HG03460 (cell line): ENCODE results near the gene NEO1.

ENCODE experiments used
- ATAC-seq: cut with Tn5 transposase; IDR thresholded peaks from one replicate; pipeline ENCODE4 v1.9.1; 2021; ENCODE audit not compliant: unreplicated experiment

The NEO1 gene

DNA sequence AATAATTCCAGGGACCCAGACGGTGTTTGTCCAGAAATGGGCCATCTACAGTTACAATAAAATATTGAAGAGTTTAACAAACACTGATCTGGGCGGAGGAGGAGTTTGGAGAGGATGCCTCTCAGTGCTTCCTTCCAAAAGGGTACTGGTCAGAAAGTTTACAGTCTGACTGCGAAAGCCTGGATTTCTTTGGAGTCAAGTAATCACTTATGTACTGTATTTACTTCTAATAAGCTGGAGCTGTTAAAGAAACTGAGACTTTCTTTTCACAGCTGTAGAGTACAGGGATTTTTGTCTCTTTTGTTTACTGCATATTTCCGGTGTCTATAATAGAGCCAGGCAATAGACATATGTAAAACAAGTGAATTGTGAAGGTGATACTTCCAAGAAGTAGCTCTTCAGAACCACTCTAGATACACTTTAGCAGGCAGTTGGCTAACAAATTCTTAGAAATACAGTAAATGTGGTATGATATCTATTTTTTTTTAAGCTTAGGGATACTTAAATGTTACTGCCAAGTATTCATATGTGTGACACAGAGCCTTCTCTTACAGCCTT, 22.1 kb upstream of the NEO1 start:
- no peak for ATAC-seq

GRCh38 chr15:73031648-73032047, 20.6 kb upstream of the NEO1 start:
- no peak for ATAC-seq

DNA sequence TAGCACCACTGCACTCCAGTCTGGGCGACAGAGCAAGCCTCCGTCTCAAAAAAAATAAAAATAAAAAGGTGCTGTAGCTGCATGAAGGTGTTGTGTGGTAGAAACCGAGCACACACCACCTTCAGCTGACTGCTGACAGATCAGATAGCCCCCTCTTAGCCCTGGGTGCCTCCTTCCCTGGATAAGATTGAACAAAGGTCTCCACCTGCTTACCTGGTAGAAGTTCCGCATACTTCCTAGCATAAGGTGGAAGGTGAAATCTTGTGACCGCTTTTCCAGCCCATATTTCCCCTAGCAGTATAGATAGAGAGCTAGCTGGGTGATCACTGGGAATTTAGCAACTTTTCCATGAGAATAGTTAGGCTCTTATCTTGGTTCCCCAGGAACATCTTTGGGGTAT, 18.7 kb upstream of the NEO1 start:
- ATAC-seq, result no peak

- ATAC-seq, result no peak
Observed at GRCh38 chr15:73034221-73034620, 18.0 kb upstream of the NEO1 start.

- ATAC-seq, result no peak
Observed at GRCh38 chr15:73035221-73035620, 17.0 kb upstream of the NEO1 start.

GRCh38 chr15:73038220-73038619, 14.0 kb upstream of the NEO1 start:
- no peak for ATAC-seq

GRCh38 chr15:73046073-73046472, 6.2 kb upstream of the NEO1 start:
- ATAC-seq, result no peak

- no peak for ATAC-seq
Observed at GRCh38 chr15:73047882-73048281, 4.4 kb upstream of the NEO1 start.

GRCh38 chr15:73048624-73049295, 3.5 kb upstream of the NEO1 start:
- ATAC-seq, result no peak

- no peak for ATAC-seq
Observed at GRCh38 chr15:73049564-73050215, 2.6 kb upstream of the NEO1 start.

DNA sequence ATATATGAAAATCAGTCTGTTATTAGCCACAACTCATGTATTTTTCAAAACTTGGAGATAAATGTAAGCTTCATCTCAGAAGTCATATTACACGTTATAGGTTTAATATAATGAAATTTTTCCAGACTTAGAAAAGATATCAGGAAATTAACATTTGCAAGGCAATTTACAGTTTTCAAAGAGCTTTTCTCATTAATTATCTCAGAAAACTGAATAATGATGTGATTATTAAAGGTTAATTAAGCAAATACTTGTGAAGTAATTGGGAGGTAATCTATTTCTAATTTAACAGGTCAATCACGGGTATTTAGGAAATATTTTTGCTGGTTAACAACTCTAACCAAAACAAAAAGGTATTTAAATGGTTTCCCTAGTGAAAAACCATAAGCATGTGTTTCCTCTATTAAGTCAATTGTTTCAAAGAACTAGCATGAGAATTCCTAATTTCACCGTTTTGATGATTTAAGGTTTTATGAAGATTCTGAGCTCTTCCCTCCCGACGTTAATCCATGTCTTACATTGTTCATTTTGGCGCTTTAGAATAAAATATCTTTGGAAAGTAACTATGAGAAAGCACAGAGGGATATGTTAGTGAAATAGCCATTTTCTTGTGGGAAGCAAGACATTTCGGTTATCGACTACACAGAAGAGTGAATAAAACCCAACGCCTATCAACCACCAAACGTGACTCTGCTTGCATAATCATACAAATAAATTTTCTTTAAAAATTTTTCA, 1.5 kb upstream of the NEO1 start:
- no peak for ATAC-seq

- peak; percentile 8 for ATAC-seq
Observed at GRCh38 chr15:73051391-73051806, 864 bp upstream of the NEO1 start.

DNA sequence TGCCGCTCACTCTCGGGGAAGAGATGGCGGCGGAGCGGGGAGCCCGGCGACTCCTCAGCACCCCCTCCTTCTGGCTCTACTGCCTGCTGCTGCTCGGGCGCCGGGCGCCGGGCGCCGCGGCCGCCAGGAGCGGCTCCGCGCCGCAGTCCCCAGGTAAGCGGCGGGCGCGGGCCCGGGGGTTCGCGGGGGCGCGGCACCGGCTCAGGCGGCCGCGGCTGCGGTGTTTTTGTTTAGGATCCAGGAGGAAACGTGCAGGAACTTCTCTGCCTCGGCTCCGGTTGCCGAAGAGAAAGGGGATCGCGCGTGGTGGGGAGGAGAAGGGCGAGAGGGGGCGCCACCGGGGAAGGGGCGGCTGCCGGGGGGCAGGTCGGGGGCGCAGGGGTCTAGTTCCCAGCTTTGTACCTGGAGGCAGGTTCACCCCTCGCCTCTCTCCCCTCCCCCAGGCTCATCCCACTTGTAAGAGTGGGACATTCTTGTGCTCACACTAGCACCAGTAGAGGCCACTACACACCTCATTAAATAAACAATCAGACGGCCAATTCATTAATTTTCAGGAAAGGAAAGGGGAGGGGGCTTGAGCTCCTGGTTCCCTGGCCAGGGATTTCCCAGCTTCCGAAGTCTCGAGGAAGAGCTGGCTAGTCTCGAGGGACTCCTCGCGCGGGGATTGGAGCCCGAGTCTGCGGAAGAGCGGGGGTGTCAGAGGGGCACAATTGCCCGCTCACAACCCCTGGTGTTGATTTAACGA, 562 bp downstream of the NEO1 start:
- peak; percentile 46 for ATAC-seq

GRCh38 chr15:73053398-73053723, 1.1 kb downstream of the NEO1 start:
- ATAC-seq, result no peak

- no peak for ATAC-seq
Observed at GRCh38 chr15:73054417-73054953, 2.2 kb downstream of the NEO1 start.

GRCh38 chr15:73056460-73056859, 4.2 kb downstream of the NEO1 start:
- no peak for ATAC-seq

DNA sequence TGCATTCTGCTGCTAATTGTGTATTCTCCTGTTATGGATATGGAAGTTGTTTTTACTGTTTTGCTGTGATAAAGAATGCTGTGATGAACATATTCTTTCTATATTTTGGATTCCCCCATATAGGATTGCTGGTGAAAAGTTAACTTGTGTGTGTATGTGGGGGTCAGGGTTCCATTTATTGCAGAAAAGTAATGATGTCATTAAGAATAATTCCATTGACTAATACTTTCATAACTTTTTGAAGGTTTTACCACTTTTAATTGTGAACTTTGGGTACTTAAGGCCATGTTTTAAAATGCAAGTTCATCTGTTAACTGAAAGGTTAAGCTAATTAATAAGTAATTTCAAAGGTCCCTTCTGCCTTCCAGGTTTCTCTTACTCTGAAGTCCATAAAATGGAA, 6.2 kb downstream of the NEO1 start:
- no peak for ATAC-seq

GRCh38 chr15:73065114-73065513, 12.9 kb downstream of the NEO1 start:
- ATAC-seq, result no peak

- ATAC-seq, result no peak
Observed at GRCh38 chr15:73069109-73069508, 16.8 kb downstream of the NEO1 start.

DNA sequence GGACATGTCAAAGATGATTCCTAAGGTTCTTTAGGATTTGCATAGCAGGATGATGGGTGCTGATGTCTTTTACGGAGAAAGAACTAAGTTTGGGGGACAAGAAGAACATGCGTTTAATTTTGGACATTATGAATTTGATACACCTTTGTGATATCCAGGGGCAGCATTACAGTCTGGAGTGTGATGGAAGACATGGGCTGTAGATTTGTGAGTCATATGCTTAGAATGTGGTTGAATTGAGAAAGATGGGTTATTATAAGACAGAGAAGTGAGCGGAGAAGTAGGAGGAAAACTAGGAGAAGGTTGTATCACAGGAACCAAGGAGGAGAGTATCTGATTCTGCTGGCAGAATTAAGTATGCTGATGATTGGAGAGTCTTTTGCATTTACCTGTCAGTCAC, 20.6 kb downstream of the NEO1 start:
- no peak for ATAC-seq

GRCh38 chr15:73074241-73074640, 22.0 kb downstream of the NEO1 start:
- no peak for ATAC-seq
